Right lobe of liver (tissue), 6 donors: Measurements from ENCODE around the gene NSG1. TPM values are rescaled to one million over a fixed set of nuclear protein-coding genes. Genes with fewer than 3 reads are reported as not detected.
"Not testable (repeated sequence)": the region's sequence is repeated elsewhere in the genome, so short reads cannot be mapped to it uniquely, and the experiment has no call there.

Source experiments
- ATAC-seq, 4 donors: fragments of 200-7000 bp; cut with Tn5 transposase; one replicate each; pipeline ENCODE4 v1.9.1; 2020; ENCODE audit warnings: mild to moderate bottlenecking in 4 of 4, moderate library complexity in 4 of 4
- DNase-seq, 3 donors: peaks; one replicate each; pipeline ENCODE4 v3.0.0-alpha.2; 2020
- H3K27ac ChIP-seq, 3 donors: fragments of 200-600 bp; one replicate each; pipeline ENCODE4 v1.8.0; 2022
- H3K27me3 ChIP-seq, 2 donors: fragments of 200-600 bp; one replicate each; pipeline ENCODE4 v1.8.0; 2022
- H3K36me3 ChIP-seq, 4 donors: fragments of 200-600 bp; sonication (generic) in 1 of 4; one replicate each; pipeline versions ENCODE4 v1.5.1 to v1.8.0; 2017 to 2022; ENCODE audit warnings: control low read depth in 1 of 4
- H3K4me1 ChIP-seq, 4 donors: fragments of 200-600 bp; sonication (generic) in 1 of 4; one replicate each; pipeline versions ENCODE4 v1.5.1 to v1.8.0; 2017 to 2022; ENCODE audit warnings: control low read depth in 1 of 4
- H3K4me3 ChIP-seq, 3 donors: fragments of 200-600 bp; one replicate each; pipeline ENCODE4 v1.8.0; 2022
- H3K9me3 ChIP-seq, 4 donors: fragments of 200-600 bp; sonication (generic) in 1 of 4; one replicate each; pipeline versions ENCODE4 v1.5.1 to v1.8.0; 2017 to 2022; ENCODE audit warnings: control low read depth in 1 of 4
- POLR2A ChIP-seq: fragments of 450-650 bp; IDR thresholded peaks from one replicate; pipeline ENCODE4 v1.6.1; 2017; ENCODE audit warnings: antibody characterized with exemption, mild to moderate bottlenecking
- WGBS: methylation state at CpG from one replicate; pipeline ENCODE4 v1.1.6; 2018; ENCODE audit warnings: low coverage, low lambda C conversion rate; ENCODE audit not compliant: insufficient coverage; ENCODE audit errors: missing lambda C conversion rate; 5-methylcytosine and 5-hydroxymethylcytosine counted together
- intact Hi-C, 2 donors: fragments of 100-400 bp; cut with DNase I; formaldehyde crosslinking; loops; one replicate each; pipeline versions ENCODE4 v1.11.2 to v1.14.1; 2022
- total RNA-seq, 6 experiments: library from RNA; depleted of rRNA in 2 of 6; stranded (reverse); fragments of >200 nt in 2 of 6; fragmentation: NEBNext Ultra II Directional in 3 of 6; extraction: Animal tissue kit (Norgen Biotek cat#: 25700) in 3 of 6; gene quantifications; one replicate each; pipeline versions ENCODE4 v1.1.0 to v1.2.4, GENCODE V29; 2016 to 2023
- TF ChIP-seq, protein P1 (sequence below), 4 donors: fragments of 200-600 bp in 3 of 4; fragments of 450-650 bp in 1 of 4; IDR thresholded peaks; one replicate each; pipeline versions ENCODE4 v1.5.1 to v1.8.0; 2016 to 2022; ENCODE audit warnings: antibody characterized with exemption in 4 of 4, mild to moderate bottlenecking in 2 of 4
- donor health status: DM: no; HTN: yes; CAD: no.
- donor health status: DM: no; HTN: no; CAD: no.
- donor health status: DM: no; HTN: no; CAD: no.
- donor health status: DM: no; HTN: yes; CAD: no.
- donor health status: DM: no; HTN: yes; CAD: no.

NSG1 gene
- total RNA-seq, 6 experiments from 2014 or later = 0.22 to 0.29 TPM; not detected in 4

DNA sequence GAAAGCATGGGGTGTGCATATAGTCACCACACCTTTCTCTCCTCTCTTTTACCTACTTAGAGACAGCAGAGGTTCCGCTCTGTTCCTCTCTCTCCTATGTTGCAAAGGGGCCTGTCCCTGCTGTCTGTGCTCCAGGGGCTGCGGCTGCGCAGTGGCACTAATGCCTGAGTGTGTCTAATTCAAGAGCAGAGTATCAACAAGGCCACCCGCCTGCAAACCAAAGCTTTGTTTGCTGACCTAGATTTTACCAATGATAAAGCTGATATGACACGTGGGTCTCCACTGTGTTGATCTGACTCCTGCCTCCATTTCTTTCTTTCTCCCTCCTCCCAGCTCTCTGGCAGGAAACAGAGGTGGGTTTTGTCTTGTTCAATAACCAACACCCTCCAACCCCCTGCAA is 74.9 kb downstream of the NSG1 start:
- Histone ChIP-seq H3K4me1 (peaks cover 0 to 22% (median 7%) of the 10 kb centered on the region in 4 donors), H3K4me3 (no peak overlapping the region), H3K27me3 (no peaks in the 10 kb centered on the region), H3K36me3 (peaks cover 0 to 20% (median 8%) of the 10 kb centered on the region in 4 donors), H3K27ac (peak overlapping the region in 2 of 3 donors; percentile 15 to 38), H3K9me3 (no peaks in the 10 kb centered on the region)
- peak; percentile 98 to 99 (median 98) for ATAC-seq
- intact Hi-C loops = no loop called here
- DNase-seq = peak; percentile 81 to 93 (median 91)
- WGBS = 31% methylated on average over 5 of the region's 5 CpGs
- no peak for TF ChIP-seq POLR2A
- TF ChIP-seq, protein P1, sequence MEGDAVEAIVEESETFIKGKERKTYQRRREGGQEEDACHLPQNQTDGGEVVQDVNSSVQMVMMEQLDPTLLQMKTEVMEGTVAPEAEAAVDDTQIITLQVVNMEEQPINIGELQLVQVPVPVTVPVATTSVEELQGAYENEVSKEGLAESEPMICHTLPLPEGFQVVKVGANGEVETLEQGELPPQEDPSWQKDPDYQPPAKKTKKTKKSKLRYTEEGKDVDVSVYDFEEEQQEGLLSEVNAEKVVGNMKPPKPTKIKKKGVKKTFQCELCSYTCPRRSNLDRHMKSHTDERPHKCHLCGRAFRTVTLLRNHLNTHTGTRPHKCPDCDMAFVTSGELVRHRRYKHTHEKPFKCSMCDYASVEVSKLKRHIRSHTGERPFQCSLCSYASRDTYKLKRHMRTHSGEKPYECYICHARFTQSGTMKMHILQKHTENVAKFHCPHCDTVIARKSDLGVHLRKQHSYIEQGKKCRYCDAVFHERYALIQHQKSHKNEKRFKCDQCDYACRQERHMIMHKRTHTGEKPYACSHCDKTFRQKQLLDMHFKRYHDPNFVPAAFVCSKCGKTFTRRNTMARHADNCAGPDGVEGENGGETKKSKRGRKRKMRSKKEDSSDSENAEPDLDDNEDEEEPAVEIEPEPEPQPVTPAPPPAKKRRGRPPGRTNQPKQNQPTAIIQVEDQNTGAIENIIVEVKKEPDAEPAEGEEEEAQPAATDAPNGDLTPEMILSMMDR (IDR thresholded peaks at IDR 0.05) = no peak

DNA sequence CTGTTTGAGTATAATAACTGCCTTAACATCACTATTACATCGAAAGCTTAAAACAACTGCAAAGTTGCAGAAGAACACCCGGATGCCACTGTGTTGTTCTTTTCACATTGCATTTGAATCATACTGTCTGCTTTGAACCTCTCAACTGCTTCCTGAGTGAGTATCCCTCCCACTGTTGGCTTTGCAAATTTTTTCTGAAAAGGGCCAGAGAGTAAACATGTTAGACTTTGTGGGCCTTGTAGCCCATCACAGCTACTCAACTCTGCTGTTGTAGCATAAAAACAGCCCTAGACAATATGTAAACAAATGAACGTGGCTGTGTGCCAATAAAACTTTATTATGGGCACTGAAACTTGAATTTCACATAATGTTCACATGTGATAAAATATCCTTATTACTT is 76.1 kb downstream of the NSG1 start:
- no peak overlapping the region for H3K27ac ChIP-seq
- no peak for TF ChIP-seq POLR2A
- TF ChIP-seq, protein P1 (IDR thresholded peaks at IDR 0.05) = no peak

GRCh38 chr4:4465238-4465637 is 78.3 kb downstream of the NSG1 start:
- intact Hi-C loops = not testable (repeated sequence)

More for the DNA sequence above, 76.1 kb downstream of the NSG1 start:
- WGBS = 63% methylated on average over 3 of the region's 3 CpGs
- peaks cover 0 to 22% (median 7%) of the 10 kb centered on the region in 4 donors for H3K4me1 ChIP-seq
- ATAC-seq (no peak), DNase-seq (no peak)
- intact Hi-C loops = no loop called here
- no peaks in the 10 kb centered on the region for H3K27me3 ChIP-seq
- no peaks in the 10 kb centered on the region for H3K9me3 ChIP-seq
- peaks cover 0 to 9% (median 3%) of the 10 kb centered on the region in 4 donors for H3K36me3 ChIP-seq
- H3K4me3 ChIP-seq = no peak overlapping the region

More at GRCh38 chr4:4465238-4465637, 78.3 kb downstream of the NSG1 start:
- not testable (repeated sequence) for ATAC-seq, H3K9me3 ChIP-seq, H3K27ac ChIP-seq, H3K4me3 ChIP-seq, H3K36me3 ChIP-seq, H3K27me3 ChIP-seq, DNase-seq
- H3K4me1 ChIP-seq = peaks cover 0 to 22% (median 7%) of the 10 kb centered on the region in 4 donors
- WGBS = 97% methylated on average over 3 of the region's 3 CpGs

Other genes with a start within 250 kb of the NSG1 start
- gene OTOP1, start 160.2 kb upstream of the NSG1 start, total RNA-seq = not detected
- 1 to 10 TPM; 4.8 to 7.6 (median 6.1) TPM for gene TMEM128, start 138.9 kb upstream of the NSG1 start, total RNA-seq
- gene LYAR, start 96.9 kb upstream of the NSG1 start, total RNA-seq = 1 to 10 TPM; 2.6 to 8.9 (median 5.2) TPM
- 1 to 10 TPM; 1.4 to 3.3 (median 2.5) TPM for gene ZBTB49, start 96.9 kb upstream of the NSG1 start, total RNA-seq
- 10 to 100 TPM; 11.7 to 18.4 (median 15.8) TPM for gene STX18, start 154.9 kb downstream of the NSG1 start, total RNA-seq